GM19351 (cell line): Measurements from ENCODE around the gene RCOR3.

Experiments
- ATAC-seq: cut with Tn5 transposase; IDR thresholded peaks from one replicate; pipeline ENCODE4 v1.9.1; 2021; ENCODE audit warnings: mild to moderate bottlenecking, moderate library complexity; ENCODE audit not compliant: unreplicated experiment

The RCOR3 gene

DNA sequence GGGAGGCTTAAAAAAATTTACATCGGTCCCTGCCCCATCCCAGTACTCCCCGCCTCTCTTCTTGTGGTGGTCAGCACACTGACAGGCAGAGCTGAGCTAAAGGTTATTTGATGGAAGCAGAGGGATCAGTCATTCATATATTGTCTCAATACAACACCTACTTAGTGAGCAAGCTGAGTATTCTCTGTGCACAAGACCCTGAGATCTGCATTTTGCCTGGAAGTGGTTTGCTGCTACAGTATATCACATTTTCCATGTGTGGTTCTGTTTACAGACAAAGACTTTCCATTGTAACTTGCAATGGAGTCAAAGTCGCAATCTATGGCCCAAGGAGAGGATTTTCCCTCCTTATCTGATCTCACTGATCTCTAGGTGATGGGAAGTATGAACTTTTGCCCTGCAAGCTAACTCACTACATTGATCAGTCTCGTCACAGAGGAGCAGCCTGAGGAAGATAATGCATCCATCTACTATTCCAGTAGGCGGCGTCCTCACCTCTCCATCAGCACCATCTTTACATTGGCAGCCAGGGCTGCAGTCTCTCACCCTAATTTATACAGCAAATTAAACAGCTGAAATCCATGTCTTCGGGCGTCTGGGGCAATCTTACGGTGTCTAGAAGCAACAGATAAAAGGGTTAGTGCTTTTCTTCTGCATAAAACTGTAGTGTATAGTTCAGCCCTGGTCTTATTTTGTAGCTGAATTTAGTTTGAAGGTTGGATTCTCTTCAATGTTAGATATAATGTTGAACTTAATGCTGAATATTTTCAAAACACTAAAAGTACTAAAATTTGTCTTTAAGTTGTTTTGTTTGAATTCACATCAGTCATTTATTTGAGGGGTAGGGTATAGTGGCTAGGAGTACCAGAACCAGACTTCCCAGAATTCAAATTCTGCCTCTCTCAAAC, 64.2 kb downstream of the RCOR3 start:
- peak; percentile 53 for ATAC-seq

GRCh38 chr1:211324992-211325775, 66.0 kb downstream of the RCOR3 start:
- ATAC-seq, result no peak

DNA sequence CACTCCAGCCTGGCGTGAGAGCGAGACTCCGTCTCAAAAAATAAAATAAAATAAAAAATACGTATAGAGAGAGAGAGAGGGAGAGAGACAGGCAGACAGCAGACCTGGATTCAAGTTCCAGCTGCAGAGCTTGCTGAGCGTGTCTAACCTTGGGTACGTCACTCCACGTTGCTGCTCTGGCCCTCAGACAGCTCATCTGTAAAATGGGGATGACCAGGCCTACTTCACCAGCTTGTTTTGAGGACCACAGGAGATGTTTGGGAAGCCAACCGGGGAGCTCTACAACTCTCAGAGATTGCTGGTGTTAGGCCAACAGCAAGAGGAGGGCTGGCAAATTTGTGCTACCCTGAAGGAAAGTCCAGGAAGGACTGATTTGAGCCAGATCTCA, 67.0 kb downstream of the RCOR3 start:
- no peak for ATAC-seq

GRCh38 chr1:211326528-211327345, 67.6 kb downstream of the RCOR3 start, which contains the start of gene TRAF5:
TSS of gene TRAF5 (plus strand) at chr1:211326833. CDS start at chr1:211353240, 26,407 bp downstream.
- peak; percentile 28 for ATAC-seq

GRCh38 chr1:211327346-211327921, 68.3 kb downstream of the RCOR3 start:
- peak; percentile 29 for ATAC-seq

- ATAC-seq, result no peak
These were observed 69.0 kb downstream of the RCOR3 start for GRCh38 chr1:211328084-211328694.

- ATAC-seq, result no peak
These were observed 69.8 kb downstream of the RCOR3 start for GRCh38 chr1:211328866-211329475.

GRCh38 chr1:211329764-211330201, 70.6 kb downstream of the RCOR3 start:
- ATAC-seq, result peak; percentile 60

DNA sequence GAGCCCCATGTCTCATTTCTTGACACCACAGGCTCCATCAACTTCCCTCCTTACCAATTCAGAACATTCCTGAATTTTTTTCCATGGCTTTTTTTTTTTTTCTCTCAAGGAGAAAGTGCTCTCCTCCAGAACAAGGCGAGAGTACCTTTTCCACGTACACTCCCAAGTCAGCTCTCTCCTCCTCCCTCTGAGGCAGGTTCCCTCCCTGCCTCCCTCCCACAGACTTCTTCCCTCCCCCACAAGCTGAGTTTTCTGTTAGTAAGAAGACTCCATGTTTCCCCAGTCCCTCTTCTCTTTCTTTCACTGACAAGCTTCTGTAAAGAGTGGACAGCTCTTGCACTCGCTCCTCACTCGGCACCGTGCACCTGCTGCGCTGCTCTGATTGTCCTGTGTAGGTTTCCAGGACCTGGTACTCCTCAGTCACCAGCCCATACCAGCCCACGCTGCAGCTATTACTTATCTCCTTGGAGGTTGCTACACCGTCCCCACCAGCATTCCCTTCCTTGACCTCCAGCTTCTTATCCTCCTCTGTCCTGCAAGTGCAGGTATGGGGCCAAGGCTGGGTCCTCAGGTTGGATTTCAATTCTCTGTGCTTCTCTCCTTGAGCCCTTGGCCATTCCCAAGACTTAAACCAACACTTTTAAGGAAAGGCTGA, 71.2 kb downstream of the RCOR3 start:
- ATAC-seq, result no peak

GRCh38 chr1:211331011-211331709, 72.0 kb downstream of the RCOR3 start:
- no peak for ATAC-seq

DNA sequence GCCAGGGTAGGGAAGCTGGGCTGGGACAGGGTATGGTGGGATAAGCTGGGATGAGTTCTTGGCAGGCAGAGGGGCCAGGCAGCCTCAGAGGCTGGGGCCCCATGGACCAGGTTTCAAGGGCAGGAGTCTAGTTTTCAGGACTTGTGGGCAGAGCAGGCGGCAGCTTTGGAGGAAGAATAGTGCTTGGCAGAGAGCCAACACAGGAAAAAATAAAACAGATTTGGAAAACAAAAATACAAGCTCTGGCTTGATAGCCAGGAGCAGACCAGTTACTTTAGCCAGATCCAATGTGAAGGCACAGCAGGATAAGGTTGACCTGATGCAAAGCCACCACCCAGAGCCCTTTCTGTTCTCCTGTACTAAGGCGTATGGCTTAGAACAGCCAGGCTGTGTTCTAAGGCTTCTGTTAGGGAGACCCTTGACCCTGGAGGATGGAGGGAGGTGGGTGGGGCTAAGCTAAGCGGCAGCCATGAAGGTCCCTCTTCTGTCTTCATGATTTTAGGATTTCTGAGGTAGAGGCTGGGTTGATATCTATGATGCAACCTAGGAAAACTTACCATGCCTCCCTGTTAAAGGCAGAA, 73.0 kb downstream of the RCOR3 start:
- ATAC-seq, result no peak

GRCh38 chr1:211332830-211333229, 73.7 kb downstream of the RCOR3 start:
- no peak for ATAC-seq

GRCh38 chr1:211333906-211334305, 74.7 kb downstream of the RCOR3 start:
- no peak for ATAC-seq

DNA sequence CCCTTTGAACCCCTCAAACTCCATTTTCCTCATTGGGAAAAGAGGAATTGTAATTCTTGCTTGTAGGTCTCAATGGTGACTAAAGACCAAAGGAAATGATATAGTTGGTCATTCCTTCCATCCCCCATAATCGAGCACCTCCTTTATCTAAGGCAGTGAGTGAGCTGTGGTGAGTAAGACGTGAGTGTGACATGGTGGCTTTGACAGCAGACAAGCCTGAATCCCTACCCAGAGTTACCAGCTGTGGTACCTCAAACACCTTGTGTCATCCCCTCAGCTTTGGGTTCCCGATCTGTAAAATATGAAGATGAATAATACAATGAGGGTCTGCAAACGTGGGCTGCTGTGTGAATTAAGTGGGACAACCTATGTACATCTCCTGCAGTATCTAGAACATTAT, 75.8 kb downstream of the RCOR3 start:
- no peak for ATAC-seq

DNA sequence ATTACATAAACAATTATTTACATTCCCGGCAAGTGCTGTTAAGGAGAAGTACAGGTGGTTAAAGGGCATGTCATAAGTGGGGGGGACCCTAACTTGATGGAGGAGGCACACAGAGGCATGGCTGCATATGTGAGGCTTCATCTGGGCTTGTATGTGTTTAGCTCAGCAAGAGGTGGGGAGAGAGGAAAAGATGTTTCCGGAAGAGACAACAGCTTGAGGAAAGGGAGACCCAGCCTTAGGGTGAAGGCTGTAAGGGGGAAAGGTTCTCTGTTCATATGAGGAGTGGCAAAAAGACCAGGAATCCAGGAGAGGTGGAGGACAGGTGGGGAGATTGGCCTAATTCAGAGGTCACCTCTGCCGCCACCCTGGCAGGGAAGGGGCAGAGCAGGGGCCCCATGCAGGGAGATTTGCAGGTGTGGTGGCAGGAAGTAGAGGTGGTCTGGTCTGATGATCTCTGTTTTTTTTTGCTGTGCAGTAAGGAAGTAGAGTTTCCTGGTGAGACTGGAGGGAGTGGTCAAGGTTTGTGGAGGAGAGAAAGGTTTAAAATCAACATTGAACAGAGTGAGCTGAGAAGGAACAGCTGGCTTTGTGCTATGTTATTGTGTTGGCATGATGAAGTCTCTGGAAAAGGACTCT, 76.5 kb downstream of the RCOR3 start:
- peak; percentile 85 for ATAC-seq

DNA sequence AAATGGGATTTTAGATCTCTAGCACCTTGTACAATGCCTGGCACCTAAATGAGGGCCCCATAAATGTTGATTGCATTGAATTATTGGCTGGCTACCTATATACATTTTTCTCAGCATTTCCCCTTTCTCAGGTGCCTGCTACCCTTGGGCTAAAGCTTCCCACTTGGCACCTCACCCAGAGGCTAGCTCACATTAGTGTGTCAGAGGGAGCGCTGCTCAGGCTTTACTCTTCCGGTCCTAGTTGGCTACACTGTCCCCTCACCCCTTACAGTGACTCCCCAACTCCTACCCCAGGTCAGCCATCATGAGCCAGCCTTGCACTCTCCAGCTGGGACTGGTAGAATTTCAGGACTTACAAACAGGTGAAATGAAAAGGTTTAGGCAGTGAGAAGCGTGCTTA, 77.0 kb downstream of the RCOR3 start:
- peak; percentile 27 for ATAC-seq

- ATAC-seq, result no peak
These were observed 77.6 kb downstream of the RCOR3 start for GRCh38 chr1:211336775-211337174.
